Hematopoietic multipotent progenitor cell (in vitro differentiated cells): Measurements from ENCODE around the gene RER1. TPM values are rescaled to one million over a fixed set of nuclear protein-coding genes. Genes with fewer than 3 reads are reported as not detected.

Experiments used
- DNase-seq, 3 donors: peaks; one replicate each; pipeline ENCODE4 v3.0.0-alpha.2; 2011 to 2015; ENCODE audit warnings: low read depth in 2 of 3, low spot score in 2 of 3
- total RNA-seq: library from RNA; depleted of rRNA; stranded (reverse); fragments of >200 nt; gene quantifications from one replicate; pipeline ENCODE4 v1.2.3, GENCODE V29; 2012

Gene RER1
- total RNA-seq, 1 donor = 31.8 TPM

DNA sequence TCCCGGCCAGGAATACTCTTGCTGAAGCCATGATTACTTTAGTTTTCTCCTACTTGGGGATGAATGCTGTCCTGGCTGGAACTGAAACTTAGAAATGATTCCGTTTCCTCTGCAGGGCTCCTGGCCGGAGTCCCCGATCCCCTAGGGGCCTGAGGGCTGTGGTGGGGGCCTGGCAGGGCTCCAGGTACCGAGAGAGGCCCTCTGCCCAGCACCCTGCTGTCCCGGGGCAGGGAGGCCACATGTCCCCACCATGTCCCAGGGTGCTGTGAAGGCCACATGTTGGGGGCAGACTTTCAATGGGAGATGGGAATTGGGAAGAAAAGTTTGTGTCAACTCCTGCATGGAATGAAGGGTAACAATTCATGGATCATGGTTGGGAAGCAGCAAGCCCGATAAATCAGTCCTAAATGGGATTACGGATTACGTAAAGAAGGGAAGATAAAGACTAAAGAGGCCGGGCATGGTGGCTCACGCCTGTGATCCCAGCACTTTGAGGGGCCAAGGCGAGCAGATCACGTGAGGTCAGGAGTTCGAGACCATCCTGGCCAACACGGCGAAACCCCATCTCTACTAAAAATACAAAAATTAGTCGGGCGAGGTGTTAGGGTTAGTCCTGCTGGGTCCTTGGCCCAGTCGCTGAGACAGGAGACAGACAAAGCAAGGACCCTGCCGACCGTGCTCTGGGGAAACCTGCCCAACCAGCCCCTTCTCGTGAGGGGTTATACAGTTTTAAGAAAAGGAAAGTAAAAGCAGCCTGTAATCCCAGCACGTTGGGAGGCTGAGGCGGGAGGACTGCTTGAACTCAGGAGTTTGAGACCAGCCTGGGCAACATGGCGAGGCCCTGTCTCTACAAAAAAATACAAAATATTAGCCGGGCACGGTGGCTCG, 37.8 kb upstream of the RER1 start:
- DNase-seq = no peak

DNA sequence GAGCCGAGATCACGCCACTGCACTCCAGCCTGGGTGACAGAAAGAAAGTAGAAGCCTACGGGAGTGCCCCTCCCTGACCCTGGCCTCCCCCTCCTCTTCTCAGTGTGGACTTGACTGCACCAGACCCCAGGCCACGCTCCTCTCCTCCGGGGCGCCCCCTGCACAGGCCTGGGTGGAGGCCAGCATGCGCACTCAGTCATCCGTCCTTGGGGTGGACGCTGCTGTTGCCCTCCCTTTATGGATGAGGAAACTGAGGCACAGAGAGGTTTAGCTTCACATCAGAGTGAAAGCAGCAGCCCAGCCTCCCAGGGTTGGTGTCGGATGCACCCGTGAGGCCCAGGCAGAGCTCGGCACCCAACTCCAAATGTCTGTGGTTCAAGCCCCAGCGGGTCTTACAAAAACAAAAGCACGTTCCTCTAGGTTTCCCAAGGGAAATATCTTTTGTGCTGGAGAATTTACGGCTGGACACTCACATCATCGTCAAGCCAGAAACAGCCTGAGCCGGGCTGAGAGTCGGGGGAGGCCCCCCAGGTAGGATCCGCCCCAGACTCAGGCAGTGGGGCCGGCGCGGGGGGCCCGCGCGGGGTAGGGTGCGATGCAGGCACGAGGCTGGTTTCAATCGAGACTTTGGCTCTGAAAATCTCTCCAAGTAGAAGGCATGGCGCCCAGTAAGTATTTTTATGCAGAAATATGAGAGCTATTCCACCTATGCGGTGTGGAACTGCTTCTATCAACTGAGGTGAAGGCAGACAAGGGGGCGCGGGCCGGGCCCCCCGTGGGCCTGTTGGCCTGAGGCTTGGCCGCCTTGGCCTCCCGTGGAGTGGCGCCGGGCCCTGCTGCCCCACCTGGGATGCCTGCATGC, 36.9 kb upstream of the RER1 start:
- DNase-seq = no peak

DNA sequence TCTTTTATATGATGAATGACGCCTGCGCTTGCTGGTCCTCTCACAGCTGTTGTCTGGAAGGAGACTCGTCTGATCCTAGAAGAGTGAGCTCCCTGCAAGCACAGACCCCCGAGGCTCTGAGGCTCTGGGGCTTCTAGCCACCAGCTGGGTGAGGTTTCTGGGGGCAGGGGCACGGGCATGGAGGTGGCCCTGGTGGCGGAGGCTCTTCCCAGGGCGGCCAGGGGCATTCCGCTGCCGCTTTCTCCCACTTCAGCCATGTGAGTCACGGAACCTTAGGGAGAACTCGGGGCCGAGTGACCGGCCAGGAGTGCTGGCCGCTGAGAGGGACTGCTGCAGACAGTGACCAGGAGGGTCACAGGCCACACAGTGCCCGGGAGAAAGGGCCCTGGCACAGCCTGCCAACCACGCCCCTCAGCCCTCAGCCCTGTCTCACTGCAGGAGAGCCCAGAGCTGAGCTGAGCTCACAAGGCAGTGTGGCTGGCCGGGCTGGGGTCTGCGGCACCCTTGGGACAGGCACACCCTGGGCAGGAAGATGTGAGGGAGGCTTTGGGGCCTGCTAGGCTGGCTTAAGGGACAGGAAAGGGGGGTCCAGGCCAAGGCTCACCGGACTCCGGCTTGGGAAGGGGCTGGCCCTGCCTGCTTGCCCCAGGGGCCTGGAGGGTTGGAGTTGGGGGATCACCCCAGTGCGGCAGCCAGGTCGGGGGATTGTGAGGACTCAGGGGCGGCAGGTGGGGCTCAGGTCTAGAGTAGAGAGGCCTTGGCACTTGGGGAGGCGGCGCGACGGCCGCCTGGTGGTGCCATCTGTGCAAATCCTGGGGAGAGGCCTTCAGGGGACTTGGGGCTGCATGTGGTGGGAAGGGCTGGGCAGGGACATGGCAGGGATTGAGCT, 36.0 kb upstream of the RER1 start:
- no peak for DNase-seq

DNA sequence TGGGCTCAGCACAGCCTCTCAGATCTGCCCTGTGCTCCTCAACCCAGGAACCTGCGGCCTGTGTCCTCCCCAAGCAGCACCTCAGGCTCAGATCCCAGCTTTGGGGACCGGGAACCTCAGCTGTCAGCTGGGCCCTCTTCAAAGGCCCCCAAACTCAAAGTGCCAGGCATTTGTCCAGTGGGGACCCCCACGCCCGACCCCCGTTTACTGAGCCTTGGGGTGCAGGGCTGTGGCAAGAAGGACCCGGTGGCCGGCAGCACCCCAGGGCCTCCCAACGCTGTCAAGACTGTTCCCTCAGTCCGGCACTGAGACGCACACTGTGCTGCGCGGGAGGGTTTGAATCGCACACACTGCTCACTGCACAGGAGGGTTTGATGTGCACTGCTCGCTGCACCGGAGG, 35.2 kb upstream of the RER1 start:
- DNase-seq = no peak

DNA sequence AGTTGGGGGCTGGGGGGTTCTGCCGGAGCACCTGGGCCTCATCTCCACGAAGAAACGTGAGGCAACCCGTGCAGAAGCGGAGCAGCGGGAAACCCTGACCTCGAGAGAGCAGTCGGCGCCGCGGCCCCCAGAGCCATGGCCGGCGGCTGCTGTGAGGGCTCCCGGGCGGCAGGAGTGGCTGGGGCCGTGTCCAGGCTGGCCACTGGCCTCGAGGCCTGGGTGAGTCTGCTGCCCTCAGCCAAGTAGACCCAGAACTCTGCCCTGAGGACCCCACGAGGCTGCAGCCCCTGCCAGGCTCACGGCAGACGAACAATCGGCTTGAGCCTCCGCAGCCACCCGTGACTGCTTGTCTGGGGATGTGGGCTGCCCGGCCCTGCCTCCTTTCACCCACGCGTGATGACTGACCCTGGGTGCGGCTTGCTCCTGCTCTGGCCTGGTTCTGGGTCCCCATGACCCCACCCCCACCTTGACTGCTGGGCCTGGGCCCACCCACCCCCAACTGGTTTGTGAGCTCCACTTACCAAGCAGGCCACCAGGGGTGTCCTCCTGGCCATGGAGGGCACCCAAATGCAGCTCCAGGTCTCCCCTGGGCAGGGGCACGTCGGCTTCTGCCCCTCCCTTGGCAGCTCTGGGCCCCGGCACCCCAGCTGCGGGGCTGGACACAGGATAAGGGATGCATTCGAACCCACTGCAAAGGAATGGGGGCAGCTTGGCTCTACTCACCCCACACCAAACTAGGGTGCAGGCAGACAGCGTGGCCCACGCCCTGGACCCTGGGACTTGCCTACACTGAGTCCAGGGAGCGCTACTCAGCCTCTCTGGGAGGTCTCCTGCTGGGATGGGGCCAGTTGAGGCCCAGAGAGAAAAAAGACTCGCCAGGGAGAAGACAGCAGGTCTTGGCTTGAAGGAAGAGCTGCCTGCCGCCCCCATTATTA, 34.5 kb upstream of the RER1 start:
- DNase-seq = no peak

DNA sequence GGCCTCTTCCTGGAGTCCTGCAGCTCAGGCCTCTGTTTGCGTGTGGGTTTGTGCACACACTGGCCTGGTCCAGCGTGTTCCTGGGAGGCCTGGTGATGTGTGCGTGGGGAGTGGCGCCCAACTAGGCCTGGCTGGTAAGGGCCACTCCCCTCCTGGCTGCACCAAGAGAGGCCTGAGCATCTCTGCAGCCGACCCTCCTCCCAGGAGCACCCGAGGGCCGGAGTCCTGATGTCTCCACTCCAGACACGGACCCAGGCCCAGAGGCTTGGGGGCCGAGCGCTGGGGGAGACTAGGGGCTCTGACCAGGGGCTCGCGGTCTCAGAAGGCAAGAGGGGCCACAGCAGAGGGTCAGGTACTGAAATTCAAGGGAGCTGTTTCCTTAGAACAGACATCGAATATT, 33.6 kb upstream of the RER1 start:
- no peak for DNase-seq

DNA sequence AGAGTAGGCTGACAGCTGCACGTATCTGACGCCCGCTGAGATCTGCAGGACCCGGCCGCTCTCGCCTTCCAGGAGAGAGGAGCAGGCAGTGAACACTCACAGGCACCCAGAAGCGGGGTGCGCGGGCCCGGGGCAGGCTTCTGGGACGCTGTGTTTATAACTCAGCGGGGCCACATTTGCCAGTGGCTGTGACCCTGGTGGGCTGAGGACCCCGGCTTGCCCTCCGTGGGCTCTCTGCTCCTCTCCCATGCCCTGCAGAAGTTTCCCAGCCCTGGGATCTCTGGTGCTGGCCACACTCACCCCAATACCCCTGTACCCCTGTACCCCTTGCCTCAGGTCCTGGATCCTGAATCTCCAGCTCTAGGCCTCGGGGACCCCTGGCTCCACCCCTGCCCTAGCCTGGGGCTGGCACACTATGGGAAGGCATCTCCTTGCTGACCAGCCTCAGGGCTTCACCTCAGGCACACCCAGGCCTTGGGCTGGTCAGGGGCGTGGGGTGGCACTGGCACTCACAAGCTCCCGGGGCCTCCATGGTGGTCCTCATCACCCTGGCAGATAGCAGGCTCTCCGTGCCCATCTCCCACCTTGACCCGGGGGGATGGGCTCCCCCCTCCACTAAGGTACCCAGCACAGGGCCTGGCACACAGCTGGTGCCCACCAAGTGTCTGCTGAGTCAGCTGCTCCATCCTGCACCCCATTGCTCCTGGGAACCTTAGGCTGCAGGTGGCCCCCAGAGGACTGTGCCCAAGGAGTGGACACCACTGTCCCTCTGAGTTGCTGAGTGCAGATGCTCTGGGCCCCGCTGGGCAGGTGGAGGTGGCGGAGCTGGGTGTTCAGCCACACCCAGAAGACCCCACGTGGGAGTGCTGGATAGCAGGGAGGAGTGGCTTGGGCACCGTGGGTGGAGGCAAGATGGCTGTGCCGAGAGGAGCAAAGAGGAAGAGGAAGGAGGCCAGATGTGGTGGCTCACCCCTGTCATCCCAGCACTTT, 32.7 kb upstream of the RER1 start:
- no peak for DNase-seq

DNA sequence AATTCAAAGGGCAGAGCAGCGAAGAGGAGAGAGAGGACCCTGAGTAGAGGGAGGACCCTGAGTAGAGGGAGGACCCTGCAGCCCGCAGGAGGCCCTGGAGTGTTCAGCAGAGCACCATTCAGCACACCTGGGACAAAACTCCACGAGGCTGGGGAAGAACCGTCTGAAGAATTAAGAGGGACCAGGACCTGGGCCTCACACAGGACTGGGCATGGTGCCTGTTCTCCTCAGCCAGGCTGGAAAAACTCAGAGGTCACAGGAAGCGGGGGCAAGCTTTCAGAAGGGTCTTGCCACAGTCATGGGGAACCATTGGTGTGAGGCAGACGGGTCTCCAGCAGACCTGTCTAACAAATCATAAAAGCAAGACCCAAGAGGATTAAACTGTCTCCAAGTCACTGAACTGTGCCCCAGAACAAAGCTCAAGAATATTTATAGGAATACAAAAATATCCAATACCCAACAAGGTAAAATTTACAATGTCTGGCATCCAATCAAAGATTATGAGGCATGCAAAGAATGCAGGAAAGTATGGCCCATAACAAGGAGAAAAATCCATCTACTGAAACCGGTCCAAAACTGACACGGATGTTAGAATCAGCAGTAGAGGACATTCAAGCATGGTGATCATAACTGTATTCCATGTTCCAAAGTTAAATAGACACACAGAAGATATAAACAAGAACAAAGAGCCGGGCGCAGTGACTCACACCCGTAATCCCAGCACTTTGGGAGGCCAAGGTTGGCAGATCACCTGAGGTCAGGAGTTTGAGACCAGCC, 30.9 kb upstream of the RER1 start:
- no peak for DNase-seq

DNA sequence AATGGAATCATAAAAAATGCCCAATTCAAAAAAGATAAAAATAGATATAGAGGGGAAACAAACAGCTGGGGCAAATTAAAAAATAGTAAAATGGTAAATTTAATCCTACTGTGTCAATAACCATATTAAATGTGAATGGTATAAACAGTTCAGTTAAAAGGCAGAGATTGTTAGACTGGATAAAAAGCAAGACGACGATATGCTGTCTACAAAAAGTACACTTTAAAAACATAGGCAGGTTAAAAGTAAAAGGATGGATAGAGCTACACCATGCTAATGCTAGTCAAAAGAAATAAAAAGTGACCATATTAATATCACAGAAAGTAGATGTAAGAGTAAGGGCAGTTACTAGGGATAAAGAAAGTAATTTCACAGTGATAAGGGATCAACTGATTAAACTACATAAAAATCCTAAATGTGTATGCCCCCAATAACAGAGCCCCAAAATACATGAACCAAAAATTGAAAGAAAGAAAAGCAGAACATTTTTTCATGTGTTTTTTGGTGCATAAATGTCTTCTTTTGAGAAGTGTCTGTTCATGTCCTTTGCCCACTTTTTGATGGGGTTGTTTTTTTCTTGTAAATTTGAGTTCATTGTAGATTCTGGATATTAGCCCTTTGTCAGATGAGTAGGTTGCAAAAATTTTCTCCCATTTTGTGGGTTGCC, 27.7 kb upstream of the RER1 start:
- DNase-seq = no peak

DNA sequence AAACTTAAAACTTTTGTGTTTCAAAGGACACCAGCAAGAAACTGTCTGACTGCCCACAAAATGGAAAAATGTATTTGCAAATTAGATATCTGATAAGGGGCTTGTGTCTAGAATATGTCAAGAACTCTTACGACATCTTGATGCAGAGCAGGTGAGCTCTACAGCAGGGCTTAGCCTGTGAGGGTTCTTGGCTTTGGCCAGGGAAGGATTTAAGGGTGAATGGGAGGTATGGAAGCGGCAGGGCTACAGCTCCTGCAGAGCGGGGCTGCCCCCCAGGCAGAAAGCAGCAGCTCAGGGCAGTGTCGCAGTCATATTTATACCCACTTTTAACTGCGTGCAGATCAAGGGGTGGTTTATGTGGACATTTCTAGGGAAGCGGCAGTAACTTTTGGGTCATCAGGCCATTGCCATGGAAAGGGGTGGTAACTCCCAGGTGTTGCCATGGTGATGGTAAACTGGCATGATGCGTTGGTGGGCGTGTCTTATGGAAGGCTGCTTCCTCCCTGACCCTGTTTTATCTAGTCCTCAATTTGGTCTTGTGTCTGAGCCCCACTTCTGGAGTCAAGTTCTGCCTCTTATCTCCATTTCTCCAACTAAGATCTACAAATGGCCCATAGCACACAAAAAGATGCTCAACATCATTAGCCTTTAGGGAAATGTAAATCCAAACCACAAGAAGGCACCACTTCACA, 23.4 kb upstream of the RER1 start:
- DNase-seq = no peak

DNA sequence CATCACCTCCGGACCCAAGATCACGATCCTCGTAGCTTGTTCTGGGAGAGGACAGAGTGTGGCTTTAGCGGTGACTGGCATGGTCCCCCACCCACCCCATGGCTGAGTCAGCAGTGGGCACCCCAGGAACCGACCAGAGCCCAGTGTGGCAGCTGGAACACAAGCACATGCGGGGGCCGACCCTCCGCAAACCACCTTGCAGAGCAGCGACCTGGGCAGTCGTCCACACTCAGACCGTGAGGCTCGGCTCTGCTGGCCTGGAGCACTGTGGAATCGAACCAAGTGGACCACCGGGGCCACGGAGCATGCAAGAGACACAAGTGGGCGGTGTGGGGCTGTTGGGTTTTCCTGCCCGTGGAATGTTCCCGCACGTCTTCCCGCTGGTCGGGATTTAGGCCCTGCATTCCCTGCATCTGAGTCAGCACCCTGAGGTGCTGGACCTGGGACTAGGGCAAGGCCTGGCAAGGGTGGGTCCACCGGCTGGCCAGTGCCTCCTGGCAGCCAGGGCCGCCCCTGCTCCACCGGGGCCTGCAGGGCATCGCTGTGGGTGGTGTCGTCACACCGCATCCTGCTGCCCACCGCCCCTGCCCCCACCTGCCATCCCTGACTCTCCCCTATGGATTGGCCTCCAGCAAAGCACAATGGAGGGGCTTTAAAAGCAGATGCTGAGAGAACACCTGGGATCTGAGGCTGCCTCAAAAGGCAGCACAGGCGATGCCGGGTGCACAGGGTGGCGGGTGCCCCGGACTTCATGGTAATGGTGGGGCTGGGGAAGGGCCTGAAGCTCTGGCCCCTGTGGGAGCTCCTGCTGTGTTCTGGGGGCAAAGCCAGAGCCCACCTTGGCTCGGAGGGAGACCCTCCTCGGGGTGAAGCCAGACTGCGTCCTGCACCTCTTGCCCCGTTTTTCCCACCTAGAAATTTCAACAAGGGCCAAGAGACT, 18.8 kb upstream of the RER1 start:
- DNase-seq = no peak

DNA sequence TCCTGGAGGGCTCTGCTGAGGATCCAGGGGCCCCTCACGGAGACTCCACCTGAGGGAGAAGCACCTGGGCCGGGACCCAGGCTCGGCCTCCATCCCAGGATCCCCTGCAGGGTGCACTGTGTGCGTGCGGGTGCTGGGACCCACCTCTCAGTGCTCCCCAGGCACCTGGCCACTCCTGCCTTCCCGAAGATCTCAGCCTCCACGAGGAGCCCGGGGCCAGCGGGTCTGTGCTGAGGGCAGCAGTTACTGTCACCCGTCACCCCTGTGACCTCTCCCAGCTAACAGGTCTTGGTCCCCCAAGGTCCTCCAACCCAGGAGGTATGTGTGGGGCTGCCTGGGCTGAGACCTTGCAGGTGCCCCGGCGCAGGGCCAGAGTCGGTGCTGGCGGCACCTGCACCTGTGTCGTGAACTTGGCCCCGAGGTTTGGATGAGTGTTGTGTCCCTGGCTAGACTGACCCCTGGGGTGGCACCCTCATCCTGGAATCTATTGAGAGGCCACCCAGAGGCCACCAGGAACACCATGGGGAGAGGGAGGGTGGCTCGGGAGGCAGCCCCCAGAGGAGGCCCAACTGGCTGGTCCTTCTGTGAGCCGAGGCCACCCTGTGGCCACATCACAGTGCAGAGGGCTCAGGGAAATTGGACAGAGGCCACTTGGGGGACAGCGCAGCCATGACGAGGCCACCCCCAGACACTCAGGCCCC, 17.9 kb upstream of the RER1 start:
- no peak for DNase-seq

DNA sequence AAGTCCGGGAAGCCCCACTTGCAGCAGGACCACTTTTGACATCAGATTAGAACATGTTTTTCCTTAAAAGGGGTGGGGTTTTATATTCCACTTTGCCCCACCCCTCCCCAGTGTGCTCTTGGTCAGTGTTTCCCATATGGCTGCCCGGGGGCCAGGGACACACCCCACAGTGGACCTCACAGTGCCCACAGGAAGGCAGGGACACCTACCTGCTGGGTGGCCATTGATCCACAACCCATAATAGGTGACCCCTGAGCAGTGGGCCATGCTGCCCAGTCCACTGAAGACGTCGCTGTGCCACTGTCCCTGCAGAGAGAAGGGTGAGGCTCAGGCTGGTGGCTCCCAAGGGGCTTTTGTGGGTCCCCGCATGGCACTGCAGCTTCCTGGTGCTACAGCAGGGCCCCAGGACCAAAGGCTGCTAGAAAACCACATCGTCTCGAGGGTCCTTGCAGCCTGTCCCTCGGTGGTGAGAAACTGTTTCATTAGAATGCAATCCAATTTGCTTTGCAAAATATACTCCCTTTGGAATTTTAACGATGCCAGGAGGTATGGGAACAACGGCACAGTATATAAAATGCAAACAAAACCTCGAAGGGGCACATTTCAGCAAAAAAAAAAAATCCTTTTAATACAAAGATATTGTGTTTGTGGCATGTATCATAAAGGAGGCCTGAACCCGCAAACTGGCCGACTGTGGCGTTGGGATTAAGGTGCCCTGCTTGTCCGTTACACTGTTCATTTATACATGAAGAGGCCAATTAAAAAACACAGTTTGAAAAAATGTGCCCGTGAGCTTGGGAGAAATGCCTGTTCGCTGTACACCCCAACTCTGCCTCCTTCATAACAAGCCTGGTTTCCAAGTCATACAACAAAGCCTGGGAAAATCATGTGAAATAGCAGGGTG, 17.1 kb upstream of the RER1 start:
- DNase-seq = no peak
